Esophagus muscularis mucosa (tissue), 4 donors: ENCODE data around the gene FEM1A.
"Not testable (repeated sequence)": the region's sequence is repeated elsewhere in the genome, so short reads cannot be mapped to it uniquely, and the experiment has no call there.

Experiments used
- CTCF ChIP-seq, 3 experiments: fragments of 200-600 bp in 2 of 3; fragments of 450-650 bp in 1 of 3; sonication (generic) in 2 of 3; IDR thresholded peaks; one replicate each; pipeline ENCODE4 v1.5.1; 2017 to 2019; ENCODE audit warnings: antibody characterized with exemption in 3 of 3, mild to moderate bottlenecking in 2 of 3, moderate library complexity in 1 of 3
- EP300 ChIP-seq: sonication (generic); formaldehyde crosslinking; IDR thresholded peaks from one replicate; pipeline ENCODE4 v1.6.1; 2017; ENCODE audit warnings: antibody characterized with exemption
- POLR2A ChIP-seq: fragments of 450-650 bp; IDR thresholded peaks from one replicate; pipeline ENCODE4 v1.6.1; 2017; ENCODE audit warnings: antibody characterized with exemption, moderate library complexity, mild to moderate bottlenecking, low read depth
- POLR2AphosphoS5 ChIP-seq, 2 donors: sonication (generic); formaldehyde crosslinking; IDR thresholded peaks; one replicate each; pipeline ENCODE4 v1.6.1; 2017; ENCODE audit warnings: antibody characterized with exemption in 2 of 2

DNA sequence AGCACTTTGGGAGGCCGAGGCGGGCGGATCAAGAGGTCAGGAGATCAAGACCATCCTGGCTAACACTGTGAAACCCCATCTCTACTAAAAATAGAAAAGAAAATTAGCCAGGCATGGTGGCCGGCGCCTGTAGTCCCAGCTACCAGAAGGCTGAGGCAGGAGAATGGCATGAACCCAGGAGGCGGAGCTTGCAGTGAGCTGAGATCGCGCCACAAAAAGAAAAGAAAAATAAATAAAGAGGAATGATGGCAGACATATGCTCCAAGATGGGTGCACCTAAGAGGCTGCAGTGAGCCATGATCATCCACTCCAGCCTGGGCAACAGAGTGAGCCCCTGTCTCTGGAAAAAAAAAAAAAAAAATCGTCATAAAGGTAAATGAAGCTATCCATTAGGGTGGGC is 54.4 kb downstream of the FEM1A start:
- TF ChIP-seq CTCF (IDR thresholded peaks at IDR 0.05); POLR2A; POLR2AphosphoS5 (IDR thresholded peaks at IDR 0.05); EP300: not testable (repeated sequence)
